Smooth muscle cell of the pulmonary artery (primary cell): ENCODE measurements around the gene TMEM53. TPM values are rescaled to one million over a fixed set of nuclear protein-coding genes. Genes with fewer than 3 reads are reported as not detected.

Experiments used
- total RNA-seq: library from RNA; depleted of rRNA; stranded (reverse); fragments of >200 nt; gene quantifications from 2 replicates; pipeline ENCODE4 v1.2.3, GENCODE V29; 2014

Gene TMEM53
- 4.3 and 6.3 TPM in 2 replicates for total RNA-seq

GRCh38 chr1:44674113-44675000 is at the start of gene TMEM53, which contains the start of gene ARMH1:
Gene TMEM53, minus strand, starts transcription at chr1:44674481. Its CDS starts 90 bp downstream, at chr1:44674391.
Gene ARMH1, plus strand, starts transcription at chr1:44674714. Its CDS starts 14,984 bp downstream, at chr1:44689698.

Other genes starting within 250 kb of the TMEM53 start
- 0.91 and 1.3 TPM in 2 replicates for gene ARMH1, start 233 bp upstream of the TMEM53 start, total RNA-seq
- not detected in 2 replicates for gene RNU5D-1, start 56.7 kb upstream of the TMEM53 start, total RNA-seq
- gene KIF2C, start 65.4 kb upstream of the TMEM53 start, total RNA-seq: 3.2 and 9.3 TPM in 2 replicates
- gene RPS8, start 101.1 kb upstream of the TMEM53 start, total RNA-seq: 817 and 920 TPM in 2 replicates
- gene BEST4, start 113.7 kb upstream of the TMEM53 start, total RNA-seq: 0.07 and 0.20 TPM in 2 replicates
- 21.8 and 72.0 TPM in 2 replicates for gene PLK3, start 125.9 kb upstream of the TMEM53 start, total RNA-seq
- 0.17 TPM in 1 of 2 replicates, not detected in the other for gene DYNLT4, start 132.9 kb upstream of the TMEM53 start, total RNA-seq
- 10.7 and 18.0 TPM in 2 replicates for gene BTBD19, start 134.0 kb upstream of the TMEM53 start, total RNA-seq
- gene PTCH2, start 168.8 kb upstream of the TMEM53 start, total RNA-seq: 0.26 and 0.33 TPM in 2 replicates